Myocyte (in vitro differentiated cells): Measurements from ENCODE around the gene SRP72. TPM values are rescaled to one million over a fixed set of nuclear protein-coding genes. Genes with fewer than 3 reads are reported as not detected.

Experiments used
- DNase-seq: peaks from one replicate; pipeline ENCODE4 v3.0.0-alpha.2; 2012; ENCODE audit warnings: low read depth
- total RNA-seq: library from RNA; depleted of rRNA; stranded (reverse); fragments of >200 nt; gene quantifications from 2 replicates; pipeline ENCODE4 v1.2.3, GENCODE V29; 2014

The SRP72 gene
- total RNA-seq, 1 donor from 2014 or later = 68.5 TPM

DNA sequence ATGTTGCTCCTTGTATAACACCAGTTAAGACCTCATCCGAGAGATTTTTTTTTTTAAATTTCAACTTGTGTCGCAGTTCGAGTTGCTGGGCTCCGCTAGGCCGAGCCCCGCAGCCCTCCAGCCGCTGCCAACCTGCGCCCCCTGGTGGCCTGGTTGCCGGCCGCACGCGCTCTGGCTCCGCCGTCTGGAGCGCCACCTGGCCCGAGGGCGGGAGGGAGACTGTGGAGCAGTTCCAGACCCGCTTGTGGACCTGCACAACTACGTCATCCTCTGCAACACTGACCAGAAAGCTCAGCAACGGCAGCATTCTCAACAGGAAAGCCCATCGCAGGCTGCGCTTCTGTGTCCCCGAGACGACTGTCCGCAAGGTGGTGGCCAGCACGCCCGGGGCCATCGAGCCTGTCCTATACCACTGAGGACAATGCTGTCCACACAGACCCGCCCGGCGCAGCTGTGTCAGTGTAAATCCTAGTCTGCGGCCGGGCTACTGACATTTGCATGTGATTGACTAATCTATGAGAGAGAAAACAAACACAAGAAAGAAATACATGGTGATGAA is 77.2 kb downstream of the SRP72 start:
- DNase-seq = peak; percentile 91

DNA sequence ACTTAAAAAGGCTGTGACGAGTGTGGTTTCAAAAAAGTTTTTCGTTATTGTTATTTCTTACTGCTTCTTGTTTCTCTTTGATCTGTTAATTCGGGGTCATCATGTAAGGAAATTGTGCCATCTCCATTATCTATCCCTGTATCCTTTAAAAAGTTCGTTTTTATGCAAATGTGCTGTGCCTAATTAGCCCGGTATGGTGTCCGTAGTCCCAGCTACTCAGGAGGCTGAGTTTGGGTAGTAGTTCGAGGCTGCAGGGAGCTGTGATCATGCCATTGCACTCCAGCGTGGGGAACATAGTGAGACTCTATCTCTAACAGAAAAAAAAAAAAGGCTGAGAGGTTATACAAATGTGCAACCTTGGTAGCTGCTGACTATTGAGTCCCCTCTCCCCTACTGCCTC is 83.2 kb downstream of the SRP72 start:
- DNase-seq = no peak

DNA sequence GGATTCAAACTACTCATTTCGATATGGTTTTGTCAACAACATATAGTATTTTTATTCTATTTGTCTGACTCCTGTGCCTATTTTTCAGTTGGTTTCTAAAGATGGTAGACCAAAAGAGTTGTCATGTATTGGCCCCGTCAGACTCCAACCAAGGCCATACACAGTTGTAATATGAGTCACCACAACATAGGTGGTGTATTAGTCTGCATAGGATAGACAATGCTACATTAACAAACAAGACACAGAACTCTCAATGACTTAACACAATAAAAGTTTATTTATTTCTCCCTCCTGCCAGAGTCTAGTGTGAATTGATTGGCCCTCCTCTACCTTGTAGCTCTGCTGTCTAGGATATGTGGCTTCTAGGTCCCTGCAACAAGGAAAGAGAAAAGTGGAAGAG is 84.1 kb downstream of the SRP72 start:
- no peak for DNase-seq

DNA sequence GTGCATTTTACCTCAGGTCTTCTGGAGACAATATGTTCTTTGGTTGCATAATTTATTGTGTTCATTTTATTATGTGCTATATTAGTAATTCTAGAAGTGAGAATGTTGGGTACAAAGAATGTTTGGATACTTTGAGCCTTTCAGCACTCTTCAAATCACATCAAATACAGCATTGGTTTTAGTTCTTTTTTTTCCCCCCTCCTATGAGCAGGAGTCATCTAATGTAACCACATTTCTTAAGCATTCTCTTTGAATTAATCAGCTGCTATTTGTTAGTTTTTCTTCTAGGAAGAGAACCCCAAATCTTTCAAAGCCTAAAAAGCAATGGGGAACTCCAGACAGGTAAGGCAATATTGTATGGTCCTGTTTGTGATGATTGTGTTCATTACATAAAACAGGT is 84.9 kb downstream of the SRP72 start:
- DNase-seq = no peak

Other genes with a start within 250 kb of the SRP72 start
- 10.7 and 10.9 TPM in 2 replicates for gene AASDH, start 80.1 kb upstream of the SRP72 start, total RNA-seq
- gene PPAT, start 32.0 kb upstream of the SRP72 start, total RNA-seq = 14.5 and 14.8 TPM in 2 replicates
- 40.1 and 46.3 TPM in 2 replicates for gene PAICS, start 31.4 kb upstream of the SRP72 start, total RNA-seq
- gene ARL9, start 38.2 kb downstream of the SRP72 start, total RNA-seq = not detected in 2 replicates
- 4.1 and 9.4 TPM in 2 replicates for gene HOPX, start 213.7 kb downstream of the SRP72 start, total RNA-seq